Activated naive CD4-positive, alpha-beta T cell (primary cell): Measurements from ENCODE around the gene TNFRSF25.
"Not testable (repeated sequence)": the region's sequence is repeated elsewhere in the genome, so short reads cannot be mapped to it uniquely, and the experiment has no call there.

Source experiments
- DNase-seq, 4 experiments: peaks; one replicate each; lab custom pipeline; 2025; lab: John Stamatoyannopoulos, UW

TNFRSF25 gene

DNA sequence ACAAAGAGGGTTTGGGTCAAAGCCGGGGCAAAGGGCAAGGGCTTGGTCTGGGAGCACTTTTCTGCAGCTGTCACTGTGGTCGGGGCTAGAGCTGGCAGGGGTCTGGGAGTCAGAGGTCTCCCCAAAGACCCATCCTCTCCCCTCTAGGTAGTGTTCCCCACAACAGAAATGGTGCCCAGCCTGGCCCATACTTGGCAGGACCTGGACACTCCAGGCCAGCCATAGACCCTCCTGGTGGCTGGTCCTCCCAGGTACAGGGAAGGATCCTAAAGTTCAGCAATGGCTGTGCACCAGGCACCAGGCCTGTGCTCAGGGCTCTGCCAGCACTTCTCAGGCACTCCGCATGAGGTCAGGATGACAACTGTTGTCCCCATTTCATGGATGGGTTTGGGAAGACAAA lies 30.4 kb downstream of the TNFRSF25 start:
- DNase-seq = no peak

DNA sequence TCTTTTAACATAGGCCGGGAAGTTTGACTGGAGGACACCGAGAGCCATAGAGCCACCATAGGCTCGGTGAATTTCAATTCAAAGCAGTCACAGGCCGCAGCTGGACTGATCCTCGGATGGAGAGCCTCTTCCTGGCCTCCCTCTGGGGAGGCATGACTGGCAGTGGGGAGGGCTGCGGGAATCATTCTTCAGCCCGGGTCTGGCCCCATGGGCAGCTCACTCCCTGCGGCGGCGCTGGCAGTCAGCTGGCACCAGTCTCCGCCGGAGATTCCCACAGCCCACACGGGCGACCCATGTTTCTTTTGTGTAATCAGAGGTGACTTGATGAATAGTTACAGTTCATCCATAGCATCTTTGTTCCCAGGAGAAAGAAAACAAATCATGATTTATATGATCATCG lies 30.8 kb downstream of the TNFRSF25 start:
- no peak for DNase-seq

DNA sequence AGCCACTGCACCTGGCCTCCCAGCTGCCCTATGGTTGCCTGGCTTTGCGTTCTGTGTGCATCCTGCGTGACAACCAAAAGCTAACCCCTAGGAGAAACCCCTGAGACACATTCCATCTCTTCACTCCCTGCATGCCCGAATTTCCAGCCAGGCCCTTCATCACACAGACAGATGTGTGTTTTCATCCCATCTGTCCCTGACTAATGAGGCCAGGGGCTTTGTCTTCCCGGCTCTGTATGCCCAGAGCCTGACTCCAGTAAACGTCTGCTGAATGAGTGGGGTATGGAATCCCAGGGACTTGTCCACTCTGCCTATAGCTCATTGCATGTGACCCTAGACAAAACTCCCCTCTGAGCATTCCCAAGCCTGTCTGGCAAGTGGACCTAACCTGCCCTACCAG lies 31.8 kb downstream of the TNFRSF25 start:
- DNase-seq = no peak

DNA sequence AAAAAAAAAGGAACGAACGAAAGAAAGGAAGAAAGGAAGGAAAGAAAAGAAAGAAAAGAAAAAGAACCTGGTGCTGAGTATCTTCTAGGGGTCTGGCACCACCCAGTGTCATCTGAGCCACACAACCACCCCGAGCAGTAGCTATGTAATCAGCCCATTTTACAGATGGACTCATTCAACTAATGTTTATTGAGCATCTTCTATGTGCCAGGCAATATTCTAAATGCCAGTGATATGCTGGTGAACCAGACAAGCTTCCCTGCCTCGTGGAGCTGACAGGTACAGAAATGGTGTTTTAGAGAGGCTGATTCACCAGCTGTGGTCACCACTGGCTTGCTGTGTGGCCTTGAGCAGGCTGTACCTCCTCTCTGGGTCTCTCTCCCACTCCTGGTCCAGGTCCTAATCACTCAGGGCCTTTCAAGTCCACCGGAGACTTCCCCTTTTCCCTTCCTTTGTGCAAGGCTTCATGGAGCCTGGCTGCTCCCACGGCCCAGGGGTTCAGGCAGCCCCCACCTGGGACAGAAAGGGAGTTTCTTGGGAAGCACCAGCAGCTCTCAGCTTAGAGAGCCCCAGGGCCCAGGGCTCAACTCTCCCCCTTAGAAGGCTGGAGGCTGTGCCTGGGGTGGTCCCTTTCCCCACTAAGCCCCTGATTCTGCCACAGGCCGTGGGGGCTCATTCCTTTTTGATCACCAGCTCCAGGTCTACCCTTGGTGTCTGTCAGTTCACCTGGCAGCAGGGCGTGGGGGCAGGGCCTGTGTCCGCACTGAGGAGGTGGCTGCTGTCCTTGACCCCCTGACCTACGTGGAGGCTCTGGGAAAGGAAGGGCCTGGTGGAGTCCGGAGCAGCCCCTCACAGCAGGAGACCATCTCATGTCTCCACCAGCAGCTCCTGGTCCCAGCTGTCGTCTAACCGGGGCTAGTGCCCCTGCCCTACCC lies 34.1 kb downstream of the TNFRSF25 start:
- DNase-seq = not testable (repeated sequence)

DNA sequence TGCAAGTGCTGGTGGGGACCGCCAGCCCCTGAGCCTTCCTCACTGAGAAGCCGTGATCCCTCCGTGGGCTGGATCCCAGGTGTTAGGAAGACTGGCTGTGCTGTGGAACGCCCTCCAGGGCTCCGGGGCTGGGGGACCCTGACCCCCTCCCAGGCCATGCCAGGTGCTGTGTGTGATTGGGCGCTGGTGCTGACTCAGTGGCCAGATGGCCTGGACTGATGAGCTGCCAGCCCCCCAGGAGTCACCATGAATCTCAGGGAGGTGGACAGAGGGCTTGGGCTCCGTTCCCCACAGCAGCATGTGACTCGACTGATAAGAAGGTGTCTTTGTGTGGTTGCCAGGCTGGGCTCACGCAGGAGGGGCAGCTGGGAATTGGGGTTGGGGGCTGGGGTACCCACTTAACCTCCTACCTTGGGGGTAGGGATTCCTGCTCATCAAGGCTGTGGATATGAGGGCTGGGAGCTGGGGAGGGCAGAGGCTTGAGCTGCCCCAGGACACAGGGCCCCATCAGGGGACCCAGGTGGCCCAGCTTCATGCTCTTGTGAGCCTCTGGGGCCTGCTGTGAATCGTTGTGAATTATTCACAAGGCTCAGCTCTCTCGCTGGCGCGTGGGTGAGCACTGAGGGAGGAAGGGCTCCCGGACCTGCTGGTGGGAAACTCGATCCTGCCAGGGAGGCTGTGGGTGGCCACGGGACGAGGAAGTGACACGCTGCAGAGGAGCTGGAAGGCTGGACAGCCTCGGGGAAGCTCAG lies 36.1 kb downstream of the TNFRSF25 start:
- DNase-seq = not testable (repeated sequence)

DNA sequence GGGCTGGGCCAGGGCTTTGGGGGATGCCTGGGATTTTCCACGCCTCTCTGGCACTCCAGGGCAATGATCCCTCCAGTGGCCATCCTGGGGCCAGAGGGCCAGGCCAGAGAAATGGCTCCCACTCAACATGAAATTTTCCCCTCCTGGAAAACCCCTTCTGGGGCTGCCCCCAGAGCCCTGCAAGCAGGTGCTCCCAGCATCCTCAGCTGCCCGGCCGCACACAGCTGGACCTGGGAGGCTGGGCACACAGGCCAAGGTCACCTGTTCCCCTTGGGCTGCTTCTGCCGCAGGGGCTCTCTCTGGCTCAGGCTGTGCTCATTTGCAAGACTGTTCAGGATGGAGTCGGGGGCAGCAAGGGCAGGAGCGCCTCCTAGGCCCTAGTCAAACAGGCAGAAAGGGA lies 37.5 kb downstream of the TNFRSF25 start:
- not testable (repeated sequence) for DNase-seq

DNA sequence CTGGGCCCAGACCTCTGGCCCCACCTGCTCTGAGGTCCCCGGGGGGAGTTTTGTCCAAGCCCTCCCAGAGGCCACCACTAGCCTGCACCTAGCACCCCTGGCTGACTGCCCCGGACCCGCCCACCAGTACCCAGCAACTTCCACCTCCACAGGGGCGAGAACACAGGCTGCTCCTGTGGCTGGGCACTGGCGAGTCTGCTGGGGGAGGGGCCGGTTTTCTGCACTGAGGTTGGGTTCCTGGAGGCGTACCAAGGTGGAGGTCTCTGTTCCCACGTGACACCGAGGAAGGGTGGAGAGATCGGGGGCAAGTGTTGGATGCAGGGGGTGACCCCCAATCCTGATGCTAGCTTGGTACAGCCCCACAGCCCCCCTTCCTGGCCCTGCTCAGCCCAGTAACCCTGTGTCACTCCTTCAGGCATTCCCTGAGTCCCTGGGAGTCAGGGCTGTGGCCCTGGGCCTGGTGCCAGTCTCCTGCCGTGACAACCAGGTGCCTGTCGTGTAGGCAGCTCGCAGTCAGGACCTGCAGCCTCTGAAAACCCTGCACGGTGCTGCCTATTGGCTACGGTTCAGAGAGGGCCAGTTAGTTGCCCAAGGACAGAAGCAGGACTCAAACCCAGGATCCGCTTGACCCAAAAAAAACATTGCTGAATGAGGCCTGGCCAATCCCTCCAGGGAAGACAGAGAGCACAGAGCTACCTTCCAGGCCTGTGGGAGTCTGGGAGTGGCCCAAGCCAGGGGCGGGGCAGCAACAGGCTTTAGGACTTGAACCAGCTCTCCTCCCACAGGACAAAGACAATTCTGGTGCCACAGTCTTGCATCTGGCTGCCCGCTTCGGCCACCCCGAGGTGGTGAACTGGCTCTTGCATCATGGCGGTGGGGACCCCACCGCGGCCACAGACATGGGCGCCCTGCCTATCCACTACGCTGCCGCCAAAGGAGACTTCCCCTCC lies 38.3 kb downstream of the TNFRSF25 start:
- DNase-seq = no peak

DNA sequence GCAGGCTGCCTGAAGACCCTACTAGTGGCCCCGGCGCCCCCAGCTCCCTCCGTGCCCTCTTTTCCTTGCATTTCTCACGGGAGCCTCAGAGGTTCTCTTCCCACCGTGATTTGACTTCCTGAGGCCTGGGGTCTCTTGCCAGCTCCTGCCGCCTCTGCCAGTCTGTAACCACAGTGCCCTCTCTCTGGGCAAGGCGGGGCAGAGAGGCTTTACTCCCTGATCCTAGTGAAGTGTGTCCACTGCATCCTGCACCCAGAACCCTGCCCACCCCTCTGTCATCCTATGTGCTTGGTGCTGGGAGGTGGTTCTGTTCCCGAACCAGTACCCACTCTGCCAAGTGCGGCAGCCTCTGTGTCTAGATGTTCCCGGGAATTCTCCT lies 39.0 kb downstream of the TNFRSF25 start:
- no peak for DNase-seq

DNA sequence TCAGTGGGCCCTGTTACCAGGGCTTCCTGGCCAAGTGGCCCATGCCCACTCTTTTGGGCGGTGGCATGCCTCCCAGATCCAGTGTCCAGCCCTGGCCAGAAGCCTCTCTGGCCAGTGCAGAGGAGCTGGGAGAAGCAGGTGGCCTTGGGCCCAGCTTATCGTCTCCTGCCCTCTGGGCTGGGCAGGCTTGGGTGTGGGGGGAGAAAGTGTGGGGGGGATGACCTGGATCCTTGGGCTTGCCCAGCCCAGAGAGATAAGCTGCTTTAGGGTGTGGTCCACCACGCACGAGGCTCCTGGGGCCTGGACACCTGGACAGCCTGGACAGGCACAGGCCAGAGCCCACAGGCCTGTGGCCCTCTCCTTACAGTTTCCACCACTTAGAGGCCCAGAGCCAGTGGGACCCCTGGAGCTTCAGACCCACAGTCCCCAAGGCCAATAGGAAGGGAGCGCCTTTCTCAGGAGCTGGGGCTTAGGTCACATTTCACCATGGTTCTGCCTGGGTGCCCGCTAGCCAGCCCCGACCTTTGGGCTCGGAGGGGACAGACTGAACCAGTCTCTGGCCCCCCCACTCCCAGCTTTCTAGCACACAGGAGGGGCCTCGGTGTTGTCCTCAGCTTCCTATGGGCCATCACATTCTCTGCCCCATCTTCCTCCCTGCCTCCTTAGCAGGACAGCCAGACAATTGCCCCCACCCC lies 39.5 kb downstream of the TNFRSF25 start:
- no peak for DNase-seq

DNA sequence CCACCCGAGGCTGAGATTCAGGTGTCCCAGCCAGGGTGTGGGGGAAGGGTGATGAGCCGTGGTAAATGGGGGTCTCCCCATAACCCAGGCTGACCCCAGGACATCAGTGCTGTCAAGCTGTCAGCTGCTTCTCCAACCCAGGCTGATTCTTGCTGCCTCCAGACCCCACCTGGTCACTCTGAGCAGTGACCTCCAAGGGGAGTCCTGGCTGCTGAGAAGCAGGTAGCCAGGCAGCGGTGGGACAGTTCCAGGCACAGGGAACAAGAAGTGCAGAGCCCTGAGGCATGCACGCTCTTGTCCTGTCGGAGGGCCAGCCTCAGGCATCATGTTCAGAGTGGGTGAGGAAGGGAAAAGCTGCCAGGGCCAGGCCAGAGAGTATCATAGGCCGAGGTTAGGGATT lies 40.3 kb downstream of the TNFRSF25 start:
- DNase-seq = no peak

DNA sequence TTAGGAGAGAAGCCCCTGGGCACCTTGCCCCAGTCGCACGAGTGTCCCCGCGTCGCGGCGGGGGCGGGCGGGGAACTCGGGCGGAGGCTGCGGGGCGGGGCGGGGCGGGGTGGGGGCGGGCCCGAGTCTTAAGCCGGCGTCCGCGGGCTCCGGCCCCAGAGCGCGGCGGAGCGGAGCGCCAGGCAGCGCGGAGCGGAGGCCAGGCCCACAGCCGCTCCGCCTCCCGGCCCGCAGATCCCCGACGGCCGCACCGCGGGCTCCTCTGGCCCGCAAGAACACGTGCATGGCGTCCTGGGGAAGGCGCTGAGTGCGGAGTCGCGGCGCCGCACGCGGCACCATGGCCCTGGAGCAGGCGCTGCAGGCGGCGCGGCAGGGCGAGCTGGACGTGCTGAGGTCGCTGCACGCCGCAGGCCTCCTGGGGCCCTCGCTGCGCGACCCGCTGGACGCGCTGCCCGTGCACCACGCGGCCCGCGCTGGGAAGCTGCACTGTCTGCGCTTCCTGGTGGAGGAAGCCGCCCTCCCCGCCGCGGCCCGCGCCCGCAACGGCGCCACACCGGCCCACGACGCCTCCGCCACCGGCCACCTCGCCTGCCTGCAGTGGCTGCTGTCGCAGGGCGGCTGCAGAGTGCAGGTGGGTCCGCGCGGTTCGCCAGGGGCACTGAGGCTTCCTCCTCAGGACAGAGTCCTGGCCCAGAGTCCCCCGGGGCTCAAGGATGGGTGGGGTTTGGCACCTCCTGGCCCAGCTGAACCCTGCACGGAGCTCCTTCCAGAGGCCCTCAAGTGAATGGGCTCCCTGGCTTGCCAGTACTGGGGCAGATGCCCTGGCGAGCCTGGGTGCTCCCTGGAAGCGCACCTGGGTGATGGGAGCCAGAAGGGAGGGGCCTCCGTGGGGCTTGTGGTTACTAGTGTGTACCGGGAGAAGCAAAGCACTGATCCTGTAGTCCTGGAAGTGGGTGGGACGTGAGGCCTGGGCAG lies 41.1 kb downstream of the TNFRSF25 start, which contains the start of gene ESPN:
ESPN (plus strand) TSS at position 158 of the 975 bp plus-strand sequence; CDS start at position 338, 180 bp downstream.
- no peak for DNase-seq

DNA sequence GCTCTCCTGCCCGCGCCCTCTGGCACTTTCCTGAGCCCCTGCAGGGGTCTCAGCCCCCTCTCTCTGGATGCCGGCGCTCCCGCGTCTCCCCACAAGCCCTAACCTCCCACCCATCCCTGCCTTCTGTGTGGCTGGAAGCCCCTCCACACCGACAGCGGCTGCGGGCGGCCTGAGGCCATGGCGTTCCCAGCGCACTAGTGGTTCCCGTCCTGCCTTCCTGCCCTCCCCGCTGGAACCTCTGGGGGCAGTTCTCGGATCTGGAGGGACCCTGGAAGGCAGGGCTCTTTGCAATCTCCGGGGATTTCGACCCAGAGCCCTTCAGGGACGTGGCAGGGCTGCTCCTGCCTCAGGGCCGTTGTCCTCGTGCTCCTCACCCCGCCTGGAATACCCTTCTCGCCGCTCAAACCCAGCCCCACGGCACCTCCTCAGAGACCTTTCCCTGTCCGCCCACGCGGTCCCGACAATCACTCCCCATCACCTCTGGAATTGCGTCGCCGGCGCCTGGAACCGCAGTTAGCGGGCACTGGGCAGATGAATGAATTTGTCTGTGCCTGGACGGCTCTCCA lies 41.9 kb downstream of the TNFRSF25 start:
- DNase-seq = no peak

DNA sequence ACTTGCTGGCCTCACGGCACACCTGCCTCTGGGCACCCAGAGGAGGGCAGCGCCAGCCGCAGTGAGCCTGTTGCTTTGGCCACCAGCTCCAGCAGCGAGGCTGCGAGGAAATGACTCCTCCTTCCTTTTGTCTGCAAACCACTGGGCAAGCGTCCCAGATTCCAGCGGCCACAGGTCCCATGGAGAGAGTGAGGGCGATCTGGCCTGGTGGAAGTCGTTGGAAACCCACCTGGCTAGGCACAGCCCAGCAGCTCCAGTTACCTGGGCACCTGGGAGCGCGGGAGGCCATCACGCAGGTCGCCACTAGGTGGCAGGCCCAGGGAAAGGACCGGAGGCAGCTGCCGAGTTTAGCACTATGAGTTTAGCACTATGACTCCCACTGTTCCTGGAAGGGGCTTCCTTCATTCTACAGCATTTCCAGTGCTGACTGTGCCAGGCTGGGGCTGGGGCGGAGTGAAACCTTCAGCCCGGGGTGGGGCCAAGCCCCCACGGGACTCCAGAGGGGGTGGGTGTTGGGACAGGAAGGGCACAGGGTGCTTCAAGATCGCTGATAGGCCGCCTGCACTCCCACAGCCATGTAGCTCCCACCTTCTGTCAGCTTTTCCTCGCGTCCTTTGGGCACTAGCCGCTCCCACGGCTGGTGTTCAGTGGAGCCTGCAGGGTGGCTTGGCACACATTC lies 42.5 kb downstream of the TNFRSF25 start:
- DNase-seq = peak; percentile 34 to 69 (median 52)

DNA sequence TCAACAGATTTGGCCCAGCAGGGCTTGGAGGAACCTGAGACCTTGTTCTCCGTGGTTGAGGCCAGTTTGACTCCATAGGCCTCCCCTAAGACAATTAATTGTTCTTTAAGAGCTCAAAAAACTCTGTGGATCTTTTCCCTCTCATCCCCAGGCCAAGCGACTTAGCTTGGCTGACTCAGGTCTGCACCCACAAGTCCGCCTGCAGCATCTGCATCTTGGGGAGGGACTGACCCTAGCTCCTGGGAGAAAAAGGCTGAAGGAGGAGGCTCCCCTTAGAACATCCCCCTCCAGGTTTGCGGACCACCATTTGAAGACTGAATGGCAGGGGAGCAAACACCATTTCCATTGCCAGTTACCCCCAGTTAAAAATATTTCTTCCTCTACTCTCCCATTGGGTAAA lies 44.7 kb downstream of the TNFRSF25 start:
- no peak for DNase-seq

DNA sequence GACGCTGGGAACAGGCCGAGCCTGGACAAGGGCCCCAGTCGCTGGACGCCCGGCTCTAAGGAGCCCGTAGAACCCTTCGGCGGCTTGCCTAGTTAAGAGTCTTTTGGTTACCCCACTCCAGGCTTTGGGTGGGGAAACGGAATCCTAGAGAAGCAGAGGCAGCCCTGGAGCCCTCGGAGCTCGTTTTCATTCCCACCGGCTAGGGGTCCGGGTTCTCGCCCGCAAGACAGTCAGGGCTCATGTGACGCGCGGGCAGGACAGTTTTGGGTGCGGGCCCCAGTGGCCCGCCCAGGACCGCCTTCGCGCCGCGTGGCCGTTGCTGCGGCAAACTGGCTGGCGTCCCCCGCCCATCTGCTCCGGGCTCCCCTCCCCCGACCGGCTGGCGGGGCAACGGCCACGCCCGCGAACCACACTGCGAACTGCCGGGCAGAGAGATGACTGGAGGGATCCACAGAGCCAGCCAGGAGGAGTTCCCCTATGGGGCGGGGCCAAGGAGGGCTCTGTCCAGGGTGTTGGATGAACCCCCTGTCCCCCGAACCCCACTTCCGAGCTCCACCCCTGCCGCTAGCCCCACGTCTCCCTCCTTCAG lies 45.4 kb downstream of the TNFRSF25 start:
- DNase-seq = no peak

DNA sequence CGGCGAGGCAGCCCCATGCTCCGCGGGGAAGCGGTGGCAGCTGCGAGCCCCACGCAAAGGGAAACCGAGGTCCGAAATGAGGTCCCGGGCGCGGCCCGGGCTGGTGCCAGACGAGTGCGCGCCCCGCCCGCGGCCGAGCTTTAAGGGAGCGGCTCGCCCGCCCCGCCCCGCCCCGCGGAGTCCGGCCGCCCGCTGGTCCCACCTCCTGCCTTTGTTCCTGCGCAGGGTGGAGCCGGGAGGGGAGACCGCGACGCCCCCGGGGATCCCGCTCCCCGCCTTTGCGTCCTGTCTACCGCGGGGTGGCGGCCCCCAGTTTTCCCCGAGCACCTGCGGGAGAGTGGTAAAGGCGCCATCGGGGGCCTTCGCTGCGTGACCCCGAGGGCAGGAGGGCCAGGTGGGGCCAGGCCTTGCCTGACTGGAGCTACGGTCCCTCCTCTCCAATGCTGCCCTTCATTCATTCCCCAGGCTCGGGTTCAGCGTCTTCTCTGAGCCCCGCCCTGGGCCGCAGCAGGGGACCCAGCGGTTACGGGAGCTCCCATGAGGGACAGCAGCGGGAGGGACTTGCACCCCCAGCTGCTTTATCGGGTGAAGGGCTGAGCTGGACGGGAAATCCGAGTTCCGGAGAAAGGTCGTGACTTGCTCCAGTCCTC lies 46.0 kb downstream of the TNFRSF25 start, which contains the start of gene HES2:
HES2 (minus strand) TSS at position 116 of the 650 bp plus-strand sequence; CDS start at position 17, 99 bp downstream.
- DNase-seq = no peak

DNA sequence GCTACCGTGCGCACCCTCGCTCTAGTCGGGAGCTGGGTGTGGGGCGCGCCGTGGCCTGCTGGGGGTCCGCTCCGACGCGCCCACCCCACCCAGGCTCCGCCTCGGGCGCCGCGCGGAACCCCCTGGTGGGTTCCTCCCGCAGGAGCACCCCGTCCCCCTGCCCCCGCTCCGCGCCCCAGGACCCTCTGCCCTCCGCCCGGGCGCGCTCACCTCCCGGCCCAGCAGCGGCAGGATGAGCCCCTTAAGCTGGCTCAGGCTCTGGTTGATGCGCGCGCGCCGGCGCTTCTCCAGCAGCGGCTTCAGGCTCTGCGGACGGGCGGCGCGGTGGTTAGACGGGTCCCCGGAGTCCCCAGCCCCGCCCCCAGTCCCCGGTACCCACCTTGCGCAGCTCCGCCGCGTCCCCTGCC lies 46.6 kb downstream of the TNFRSF25 start:
- DNase-seq = no peak
